ENCODE results near the gene NHSL1.

The NHSL1 gene

DNA sequence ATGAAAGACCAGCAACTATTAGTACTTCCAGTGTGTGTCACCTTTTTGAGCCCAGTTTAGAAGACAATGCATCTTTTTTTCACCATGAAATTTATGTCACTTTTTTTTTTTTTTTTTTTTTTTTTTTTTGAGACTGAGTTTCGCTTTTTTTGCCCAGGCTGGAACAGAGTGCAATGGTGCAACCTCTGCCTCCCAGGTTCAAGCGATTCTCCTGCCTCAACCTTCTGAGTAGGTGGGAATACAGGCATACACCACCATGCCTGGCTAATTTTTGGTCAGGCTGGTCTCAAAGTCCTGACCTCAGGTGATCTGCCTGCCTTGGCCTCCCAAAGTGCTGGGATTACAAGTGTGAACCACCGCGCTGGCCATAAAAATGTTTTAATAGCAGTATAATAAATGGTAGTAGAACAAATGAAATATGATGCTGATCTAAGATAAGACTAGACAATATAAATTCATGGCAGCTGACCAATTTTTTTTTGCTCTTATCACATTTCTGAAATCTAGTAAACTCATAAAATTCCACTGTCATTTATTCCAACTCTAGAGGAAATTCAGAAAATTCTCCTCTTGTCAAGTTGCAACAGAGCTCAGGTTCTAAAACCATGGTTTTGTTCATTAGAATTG, 21.3 kb downstream of the NHSL1 start (continued):
- TF ChIP-seq, protein P1, sequence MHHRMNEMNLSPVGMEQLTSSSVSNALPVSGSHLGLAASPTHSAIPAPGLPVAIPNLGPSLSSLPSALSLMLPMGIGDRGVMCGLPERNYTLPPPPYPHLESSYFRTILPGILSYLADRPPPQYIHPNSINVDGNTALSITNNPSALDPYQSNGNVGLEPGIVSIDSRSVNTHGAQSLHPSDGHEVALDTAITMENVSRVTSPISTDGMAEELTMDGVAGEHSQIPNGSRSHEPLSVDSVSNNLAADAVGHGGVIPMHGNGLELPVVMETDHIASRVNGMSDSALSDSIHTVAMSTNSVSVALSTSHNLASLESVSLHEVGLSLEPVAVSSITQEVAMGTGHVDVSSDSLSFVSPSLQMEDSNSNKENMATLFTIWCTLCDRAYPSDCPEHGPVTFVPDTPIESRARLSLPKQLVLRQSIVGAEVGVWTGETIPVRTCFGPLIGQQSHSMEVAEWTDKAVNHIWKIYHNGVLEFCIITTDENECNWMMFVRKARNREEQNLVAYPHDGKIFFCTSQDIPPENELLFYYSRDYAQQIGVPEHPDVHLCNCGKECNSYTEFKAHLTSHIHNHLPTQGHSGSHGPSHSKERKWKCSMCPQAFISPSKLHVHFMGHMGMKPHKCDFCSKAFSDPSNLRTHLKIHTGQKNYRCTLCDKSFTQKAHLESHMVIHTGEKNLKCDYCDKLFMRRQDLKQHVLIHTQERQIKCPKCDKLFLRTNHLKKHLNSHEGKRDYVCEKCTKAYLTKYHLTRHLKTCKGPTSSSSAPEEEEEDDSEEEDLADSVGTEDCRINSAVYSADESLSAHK (tag by site-specific recombination; IDR thresholded peaks at IDR 0.05), result 0 out of 2 replicates have a peak, but pooled peaks have one; percentile 30
- no peak for TF ChIP-seq ZNF600 (tag by site-specific recombination; IDR thresholded peaks at IDR 0.05)
- TF ChIP-seq KLF8 (tag by site-specific recombination; IDR thresholded peaks at IDR 0.05), result no peak
- TF ChIP-seq REPIN1 (tag by site-specific recombination; IDR thresholded peaks at IDR 0.05; ENCODE audit: low read depth), result no peak
- TF ChIP-seq GLIS1 (tag by site-specific recombination; IDR thresholded peaks at IDR 0.05), result 0 out of 2 replicates have a peak, but pooled peaks have one; percentile 36
- TF ChIP-seq, protein P2, sequence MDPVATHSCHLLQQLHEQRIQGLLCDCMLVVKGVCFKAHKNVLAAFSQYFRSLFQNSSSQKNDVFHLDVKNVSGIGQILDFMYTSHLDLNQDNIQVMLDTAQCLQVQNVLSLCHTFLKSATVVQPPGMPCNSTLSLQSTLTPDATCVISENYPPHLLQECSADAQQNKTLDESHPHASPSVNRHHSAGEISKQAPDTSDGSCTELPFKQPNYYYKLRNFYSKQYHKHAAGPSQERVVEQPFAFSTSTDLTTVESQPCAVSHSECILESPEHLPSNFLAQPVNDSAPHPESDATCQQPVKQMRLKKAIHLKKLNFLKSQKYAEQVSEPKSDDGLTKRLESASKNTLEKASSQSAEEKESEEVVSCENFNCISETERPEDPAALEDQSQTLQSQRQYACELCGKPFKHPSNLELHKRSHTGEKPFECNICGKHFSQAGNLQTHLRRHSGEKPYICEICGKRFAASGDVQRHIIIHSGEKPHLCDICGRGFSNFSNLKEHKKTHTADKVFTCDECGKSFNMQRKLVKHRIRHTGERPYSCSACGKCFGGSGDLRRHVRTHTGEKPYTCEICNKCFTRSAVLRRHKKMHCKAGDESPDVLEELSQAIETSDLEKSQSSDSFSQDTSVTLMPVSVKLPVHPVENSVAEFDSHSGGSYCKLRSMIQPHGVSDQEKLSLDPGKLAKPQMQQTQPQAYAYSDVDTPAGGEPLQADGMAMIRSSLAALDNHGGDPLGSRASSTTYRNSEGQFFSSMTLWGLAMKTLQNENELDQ (tag by site-specific recombination; IDR thresholded peaks at IDR 0.05; ENCODE audit: low read depth), result no peak
- TF ChIP-seq FEZF1 (tag by site-specific recombination; IDR thresholded peaks at IDR 0.05), result peak; percentile 88
- TF ChIP-seq, protein P3, sequence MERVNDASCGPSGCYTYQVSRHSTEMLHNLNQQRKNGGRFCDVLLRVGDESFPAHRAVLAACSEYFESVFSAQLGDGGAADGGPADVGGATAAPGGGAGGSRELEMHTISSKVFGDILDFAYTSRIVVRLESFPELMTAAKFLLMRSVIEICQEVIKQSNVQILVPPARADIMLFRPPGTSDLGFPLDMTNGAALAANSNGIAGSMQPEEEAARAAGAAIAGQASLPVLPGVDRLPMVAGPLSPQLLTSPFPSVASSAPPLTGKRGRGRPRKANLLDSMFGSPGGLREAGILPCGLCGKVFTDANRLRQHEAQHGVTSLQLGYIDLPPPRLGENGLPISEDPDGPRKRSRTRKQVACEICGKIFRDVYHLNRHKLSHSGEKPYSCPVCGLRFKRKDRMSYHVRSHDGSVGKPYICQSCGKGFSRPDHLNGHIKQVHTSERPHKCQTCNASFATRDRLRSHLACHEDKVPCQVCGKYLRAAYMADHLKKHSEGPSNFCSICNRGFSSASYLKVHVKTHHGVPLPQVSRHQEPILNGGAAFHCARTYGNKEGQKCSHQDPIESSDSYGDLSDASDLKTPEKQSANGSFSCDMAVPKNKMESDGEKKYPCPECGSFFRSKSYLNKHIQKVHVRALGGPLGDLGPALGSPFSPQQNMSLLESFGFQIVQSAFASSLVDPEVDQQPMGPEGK (tag by site-specific recombination; IDR thresholded peaks at IDR 0.05), result no peak
- TF ChIP-seq GLI4 (tag by site-specific recombination; IDR thresholded peaks at IDR 0.05), result no peak
- TF ChIP-seq OSR2 (tag by site-specific recombination; IDR thresholded peaks at IDR 0.05), result peak; percentile 70; the same call in 1 of the 2 replicates
- TF ChIP-seq MYNN (tag by site-specific recombination; IDR thresholded peaks at IDR 0.05; ENCODE audit: borderline replicate concordance), result no peak
- TF ChIP-seq IKZF3 (tag by site-specific recombination; IDR thresholded peaks at IDR 0.05), result peak; percentile 26; the same call in 1 of the 2 replicates
- no peak for TF ChIP-seq ZSCAN23 (tag by site-specific recombination; IDR thresholded peaks at IDR 0.05)
- no peak for TF ChIP-seq ZNF37A (tag by site-specific recombination; IDR thresholded peaks at IDR 0.05)
- TF ChIP-seq ZNF239 (tag by site-specific recombination; IDR thresholded peaks at IDR 0.05), result no peak
- TF ChIP-seq, protein P4, sequence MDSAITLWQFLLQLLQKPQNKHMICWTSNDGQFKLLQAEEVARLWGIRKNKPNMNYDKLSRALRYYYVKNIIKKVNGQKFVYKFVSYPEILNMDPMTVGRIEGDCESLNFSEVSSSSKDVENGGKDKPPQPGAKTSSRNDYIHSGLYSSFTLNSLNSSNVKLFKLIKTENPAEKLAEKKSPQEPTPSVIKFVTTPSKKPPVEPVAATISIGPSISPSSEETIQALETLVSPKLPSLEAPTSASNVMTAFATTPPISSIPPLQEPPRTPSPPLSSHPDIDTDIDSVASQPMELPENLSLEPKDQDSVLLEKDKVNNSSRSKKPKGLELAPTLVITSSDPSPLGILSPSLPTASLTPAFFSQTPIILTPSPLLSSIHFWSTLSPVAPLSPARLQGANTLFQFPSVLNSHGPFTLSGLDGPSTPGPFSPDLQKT (IDR thresholded peaks at IDR 0.05; ENCODE audit: borderline replicate concordance, low read depth, low read length), result no peak
- TF ChIP-seq ZNF792 (tag by site-specific recombination; IDR thresholded peaks at IDR 0.05), result no peak
- TF ChIP-seq, protein P5, sequence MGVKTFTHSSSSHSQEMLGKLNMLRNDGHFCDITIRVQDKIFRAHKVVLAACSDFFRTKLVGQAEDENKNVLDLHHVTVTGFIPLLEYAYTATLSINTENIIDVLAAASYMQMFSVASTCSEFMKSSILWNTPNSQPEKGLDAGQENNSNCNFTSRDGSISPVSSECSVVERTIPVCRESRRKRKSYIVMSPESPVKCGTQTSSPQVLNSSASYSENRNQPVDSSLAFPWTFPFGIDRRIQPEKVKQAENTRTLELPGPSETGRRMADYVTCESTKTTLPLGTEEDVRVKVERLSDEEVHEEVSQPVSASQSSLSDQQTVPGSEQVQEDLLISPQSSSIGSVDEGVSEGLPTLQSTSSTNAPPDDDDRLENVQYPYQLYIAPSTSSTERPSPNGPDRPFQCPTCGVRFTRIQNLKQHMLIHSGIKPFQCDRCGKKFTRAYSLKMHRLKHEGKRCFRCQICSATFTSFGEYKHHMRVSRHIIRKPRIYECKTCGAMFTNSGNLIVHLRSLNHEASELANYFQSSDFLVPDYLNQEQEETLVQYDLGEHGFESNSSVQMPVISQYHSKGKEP (tag by site-specific recombination; IDR thresholded peaks at IDR 0.05), result 0 out of 2 replicates have a peak, but pooled peaks have one; percentile 14
- no peak for TF ChIP-seq ZNF266 (tag by site-specific recombination; IDR thresholded peaks at IDR 0.05; ENCODE audit: low read depth)
- TF ChIP-seq ZBTB17 (tag by site-specific recombination; IDR thresholded peaks at IDR 0.05), result no peak
- no peak for TF ChIP-seq ZNF184 (tag by site-specific recombination; IDR thresholded peaks at IDR 0.05)
- no peak for TF ChIP-seq WT1 (tag by site-specific recombination; IDR thresholded peaks at IDR 0.05)
- TF ChIP-seq ZBTB8A (tag by site-specific recombination; IDR thresholded peaks at IDR 0.05), result 0 out of 2 replicates have a peak, but pooled peaks have one; percentile 10
- TF ChIP-seq, protein P6, sequence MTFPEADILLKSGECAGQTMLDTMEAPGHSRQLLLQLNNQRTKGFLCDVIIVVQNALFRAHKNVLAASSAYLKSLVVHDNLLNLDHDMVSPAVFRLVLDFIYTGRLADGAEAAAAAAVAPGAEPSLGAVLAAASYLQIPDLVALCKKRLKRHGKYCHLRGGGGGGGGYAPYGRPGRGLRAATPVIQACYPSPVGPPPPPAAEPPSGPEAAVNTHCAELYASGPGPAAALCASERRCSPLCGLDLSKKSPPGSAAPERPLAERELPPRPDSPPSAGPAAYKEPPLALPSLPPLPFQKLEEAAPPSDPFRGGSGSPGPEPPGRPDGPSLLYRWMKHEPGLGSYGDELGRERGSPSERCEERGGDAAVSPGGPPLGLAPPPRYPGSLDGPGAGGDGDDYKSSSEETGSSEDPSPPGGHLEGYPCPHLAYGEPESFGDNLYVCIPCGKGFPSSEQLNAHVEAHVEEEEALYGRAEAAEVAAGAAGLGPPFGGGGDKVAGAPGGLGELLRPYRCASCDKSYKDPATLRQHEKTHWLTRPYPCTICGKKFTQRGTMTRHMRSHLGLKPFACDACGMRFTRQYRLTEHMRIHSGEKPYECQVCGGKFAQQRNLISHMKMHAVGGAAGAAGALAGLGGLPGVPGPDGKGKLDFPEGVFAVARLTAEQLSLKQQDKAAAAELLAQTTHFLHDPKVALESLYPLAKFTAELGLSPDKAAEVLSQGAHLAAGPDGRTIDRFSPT (tag by site-specific recombination; IDR thresholded peaks at IDR 0.05), result peak; percentile 43; the same call in 1 of the 2 replicates
- no peak for TF ChIP-seq ZNF626 (tag by site-specific recombination; IDR thresholded peaks at IDR 0.05)
- TF ChIP-seq ZNF391 (tag by site-specific recombination; IDR thresholded peaks at IDR 0.05; ENCODE audit: borderline replicate concordance, low read depth), result no peak
- no peak for TF ChIP-seq KLF1 (tag by site-specific recombination; IDR thresholded peaks at IDR 0.05)
